ENCODE data around the gene IGSF21. TPM values are rescaled to one million over a fixed set of nuclear protein-coding genes. Genes with fewer than 3 reads are reported as not detected.

The IGSF21 gene
- total RNA-seq, 1 donor from 2014 or later: not detected

DNA sequence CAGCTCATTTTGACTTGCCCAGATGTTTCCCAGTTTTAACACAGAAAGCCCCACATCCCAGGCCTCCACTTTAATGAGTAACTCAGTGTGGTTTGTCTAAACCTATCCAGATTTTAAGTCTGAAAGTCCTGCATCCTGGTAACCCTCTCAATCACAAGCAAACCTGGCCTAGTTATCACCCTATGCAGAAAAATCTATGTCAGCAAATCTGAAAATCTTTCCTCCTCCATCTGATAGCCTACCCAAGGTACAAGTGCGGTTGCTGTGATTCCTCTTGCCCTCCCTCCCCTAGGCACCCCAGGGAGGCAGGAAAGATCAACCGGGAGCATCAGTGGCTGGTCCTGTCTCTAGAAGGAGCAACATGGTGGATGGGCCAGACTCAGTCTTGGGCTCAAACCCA lies 163.7 kb downstream of the IGSF21 start:
- TF ChIP-seq, protein P1, sequence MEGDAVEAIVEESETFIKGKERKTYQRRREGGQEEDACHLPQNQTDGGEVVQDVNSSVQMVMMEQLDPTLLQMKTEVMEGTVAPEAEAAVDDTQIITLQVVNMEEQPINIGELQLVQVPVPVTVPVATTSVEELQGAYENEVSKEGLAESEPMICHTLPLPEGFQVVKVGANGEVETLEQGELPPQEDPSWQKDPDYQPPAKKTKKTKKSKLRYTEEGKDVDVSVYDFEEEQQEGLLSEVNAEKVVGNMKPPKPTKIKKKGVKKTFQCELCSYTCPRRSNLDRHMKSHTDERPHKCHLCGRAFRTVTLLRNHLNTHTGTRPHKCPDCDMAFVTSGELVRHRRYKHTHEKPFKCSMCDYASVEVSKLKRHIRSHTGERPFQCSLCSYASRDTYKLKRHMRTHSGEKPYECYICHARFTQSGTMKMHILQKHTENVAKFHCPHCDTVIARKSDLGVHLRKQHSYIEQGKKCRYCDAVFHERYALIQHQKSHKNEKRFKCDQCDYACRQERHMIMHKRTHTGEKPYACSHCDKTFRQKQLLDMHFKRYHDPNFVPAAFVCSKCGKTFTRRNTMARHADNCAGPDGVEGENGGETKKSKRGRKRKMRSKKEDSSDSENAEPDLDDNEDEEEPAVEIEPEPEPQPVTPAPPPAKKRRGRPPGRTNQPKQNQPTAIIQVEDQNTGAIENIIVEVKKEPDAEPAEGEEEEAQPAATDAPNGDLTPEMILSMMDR (IDR thresholded peaks at IDR 0.05; ENCODE audit: insufficient read depth, low read length, severe bottlenecking): no peak
- no peaks in the 10 kb centered on the region for H3K27me3 ChIP-seq (ENCODE audit: control insufficient read depth, insufficient read depth, low read length)
- FAIRE-seq: no peak

GRCh38 chr1:18278946-18279345 lies 171.3 kb downstream of the IGSF21 start:
- Histone ChIP-seq H3K36me3 (ENCODE audit: control insufficient read depth, insufficient read depth, low read length) (no peaks in the 10 kb centered on the region), H3K27me3 (ENCODE audit: control insufficient read depth, insufficient read depth, low read length) (no peaks in the 10 kb centered on the region)

More for the DNA sequence above, 163.7 kb downstream of the IGSF21 start:
- DNase-seq (ENCODE audit: low read depth): no peak
- Histone ChIP-seq H3K36me3 (ENCODE audit: control insufficient read depth, insufficient read depth, low read length) (no peaks in the 10 kb centered on the region), H3K4me3 (ENCODE audit: low read depth, low read length) (no peak overlapping the region)

GRCh38 chr1:18279351-18280074 lies 171.9 kb downstream of the IGSF21 start:
- DNase-seq (ENCODE audit: low read depth) (no peak), FAIRE-seq (no peak)
- TF ChIP-seq, protein P1 (IDR thresholded peaks at IDR 0.05; ENCODE audit: insufficient read depth, low read length, severe bottlenecking): no peak
- Histone ChIP-seq H3K27me3 (ENCODE audit: control insufficient read depth, insufficient read depth, low read length) (no peaks in the 10 kb centered on the region), H3K36me3 (ENCODE audit: control insufficient read depth, insufficient read depth, low read length) (no peaks in the 10 kb centered on the region), H3K4me3 (ENCODE audit: low read depth, low read length) (no peak overlapping the region)

More at GRCh38 chr1:18278946-18279345, 171.3 kb downstream of the IGSF21 start:
- DNase-seq (ENCODE audit: low read depth) (no peak), FAIRE-seq (no peak)
- TF ChIP-seq, protein P1 (IDR thresholded peaks at IDR 0.05; ENCODE audit: insufficient read depth, low read length, severe bottlenecking): no peak
- no peak overlapping the region for H3K4me3 ChIP-seq (ENCODE audit: low read depth, low read length)

DNA sequence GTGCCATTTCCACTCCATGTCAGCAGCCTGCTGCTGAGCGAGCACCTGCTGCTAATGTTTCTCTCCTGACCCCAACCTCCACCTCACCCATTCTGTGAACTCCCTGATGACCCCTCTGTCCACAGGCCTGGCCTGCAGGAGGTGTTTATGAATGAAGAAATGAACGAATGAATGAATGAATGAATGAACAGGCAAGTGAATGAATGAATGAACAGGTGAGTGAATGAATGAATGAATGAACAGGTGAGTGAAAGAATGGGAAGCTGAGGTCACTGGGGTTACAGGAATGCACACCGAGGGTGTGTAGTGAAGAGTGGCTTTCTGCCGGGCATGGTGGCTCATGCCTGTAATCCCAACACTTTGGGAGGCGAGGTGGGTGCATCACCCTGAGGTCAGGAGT lies 173.4 kb downstream of the IGSF21 start:
- DNase-seq (ENCODE audit: low read depth) (no peak), FAIRE-seq (no peak)
- TF ChIP-seq, protein P1 (IDR thresholded peaks at IDR 0.05; ENCODE audit: insufficient read depth, low read length, severe bottlenecking): no peak
- H3K27me3 ChIP-seq (ENCODE audit: control insufficient read depth, insufficient read depth, low read length): no peaks in the 10 kb centered on the region
- H3K36me3 ChIP-seq (ENCODE audit: control insufficient read depth, insufficient read depth, low read length): no peaks in the 10 kb centered on the region
- no peak overlapping the region for H3K4me3 ChIP-seq (ENCODE audit: low read depth, low read length)

DNA sequence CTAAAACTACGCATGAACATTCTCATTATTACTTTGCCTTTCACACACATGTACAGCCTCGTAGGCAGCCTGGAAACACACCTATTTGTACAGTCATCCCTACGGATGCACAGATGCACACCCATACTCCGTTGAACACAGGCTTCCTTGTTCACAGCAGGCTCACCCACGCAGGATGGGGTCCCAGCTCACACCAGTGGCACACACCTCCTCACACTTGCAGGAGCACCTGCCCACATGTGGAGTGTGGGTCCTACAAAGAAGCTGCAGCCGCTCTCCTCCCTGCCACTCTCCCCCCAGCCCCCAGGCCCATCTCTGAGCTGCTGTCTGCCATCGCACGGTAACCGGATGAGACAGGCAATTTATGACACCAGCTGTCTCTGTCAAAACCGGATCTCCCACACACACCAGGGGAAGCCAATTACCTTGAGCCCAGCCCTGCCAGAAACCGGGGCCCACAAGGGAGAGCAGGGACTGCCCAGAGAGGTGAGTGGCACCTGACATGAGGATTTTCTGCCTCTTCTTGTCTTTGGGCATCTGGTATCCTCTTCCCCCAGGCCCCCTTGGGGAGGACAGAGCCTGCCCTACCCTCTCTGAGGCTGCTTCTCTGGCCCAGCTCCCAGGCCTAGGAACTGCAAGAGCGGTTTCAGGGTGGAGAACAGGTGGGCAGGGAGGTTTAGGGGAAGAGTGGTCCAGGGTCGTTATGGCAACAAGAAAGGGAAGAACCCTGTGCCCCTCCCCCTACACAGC lies 175.4 kb downstream of the IGSF21 start:
- TF ChIP-seq, protein P1 (IDR thresholded peaks at IDR 0.05; ENCODE audit: insufficient read depth, low read length, severe bottlenecking): no peak
- FAIRE-seq (no peak), DNase-seq (ENCODE audit: low read depth) (no peak)
- Histone ChIP-seq H3K36me3 (ENCODE audit: control insufficient read depth, insufficient read depth, low read length) (no peaks in the 10 kb centered on the region), H3K27me3 (ENCODE audit: control insufficient read depth, insufficient read depth, low read length) (no peaks in the 10 kb centered on the region), H3K4me3 (ENCODE audit: low read depth, low read length) (no peak overlapping the region)
